HG02588 (cell line): Measurements from ENCODE around the gene RSKR.
"Not testable (repeated sequence)": the region's sequence is repeated elsewhere in the genome, so short reads cannot be mapped to it uniquely, and the experiment has no call there.

ENCODE experiments used
- ATAC-seq: cut with Tn5 transposase; IDR thresholded peaks from one replicate; pipeline ENCODE4 v1.9.1; 2021; ENCODE audit warnings: mild to moderate bottlenecking, moderate library complexity; ENCODE audit not compliant: unreplicated experiment

The RSKR gene

DNA sequence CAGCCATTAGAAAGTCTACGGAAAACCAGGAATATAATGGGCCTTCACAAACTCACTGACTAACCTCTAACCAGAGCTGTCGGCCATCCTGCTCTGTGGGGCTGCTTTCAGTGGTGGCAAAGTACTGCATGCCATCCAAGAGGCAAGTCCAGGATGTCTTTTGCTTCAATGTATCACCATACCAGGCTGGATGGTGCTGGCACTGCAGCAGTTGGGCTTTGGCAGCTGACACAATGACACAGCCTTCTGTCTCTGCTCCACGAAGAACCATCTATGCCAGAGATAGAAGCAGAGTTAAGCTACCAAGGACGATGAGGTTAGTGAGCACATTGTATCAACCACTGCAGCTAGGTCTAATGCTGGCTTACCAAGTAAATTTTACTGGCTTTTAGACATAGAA, 9.7 kb upstream of the RSKR start:
- ATAC-seq: no peak

DNA sequence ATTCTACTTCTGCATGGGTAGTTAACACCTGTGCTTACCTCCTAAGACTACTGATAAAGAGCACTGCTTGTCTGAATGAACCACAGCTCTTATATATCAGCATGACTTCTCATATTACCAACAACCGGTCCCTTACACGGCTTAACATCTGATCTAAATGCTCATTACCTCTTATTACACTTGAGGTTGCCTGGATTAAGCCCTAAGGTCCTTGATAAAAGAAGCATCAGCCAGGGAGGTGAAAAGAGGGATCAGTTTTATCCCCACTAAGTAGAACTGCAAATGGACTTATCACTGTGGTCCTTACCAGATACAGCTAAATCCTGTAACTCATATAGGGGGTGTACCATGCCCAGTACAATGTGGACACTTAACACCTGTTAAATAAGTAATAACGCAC, 8.2 kb upstream of the RSKR start:
- ATAC-seq: no peak

DNA sequence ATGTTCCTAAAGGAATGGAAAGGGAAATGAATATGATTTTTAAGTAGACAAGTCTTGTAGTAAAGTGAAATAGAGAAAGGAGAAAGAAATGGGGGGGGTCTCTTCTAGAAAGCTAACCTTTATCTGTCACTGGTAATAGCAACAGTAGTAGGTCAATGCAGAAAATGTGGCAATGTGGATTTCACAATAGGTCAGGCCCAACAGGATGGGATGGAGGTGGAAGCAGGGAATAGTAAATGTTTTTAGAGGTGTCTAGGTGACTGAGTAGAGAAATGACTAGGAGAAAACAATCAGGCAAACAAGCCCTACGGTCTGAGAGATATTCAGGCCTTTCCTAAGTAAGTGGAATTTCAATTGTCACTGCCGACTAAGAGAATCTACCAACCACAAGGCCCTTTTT, 6.0 kb upstream of the RSKR start:
- ATAC-seq: no peak

DNA sequence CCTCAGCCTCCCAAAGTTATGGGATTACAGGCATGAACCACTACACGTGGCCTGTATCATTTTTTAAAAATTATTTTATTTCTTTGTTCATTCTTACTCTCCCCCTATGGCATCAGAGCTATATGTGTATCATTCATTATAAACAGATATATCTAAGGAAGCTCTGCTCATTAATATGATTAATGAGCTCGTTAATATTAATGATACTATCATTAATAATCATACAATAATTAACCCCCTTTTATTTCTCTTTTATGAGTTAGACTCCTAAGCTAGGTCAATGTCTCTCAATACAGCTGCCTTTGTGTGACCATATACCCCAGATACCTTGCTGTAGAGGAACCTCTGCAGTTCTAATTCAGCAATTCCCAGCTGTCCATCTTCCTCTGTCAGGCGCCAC, 4.5 kb upstream of the RSKR start:
- ATAC-seq: no peak

DNA sequence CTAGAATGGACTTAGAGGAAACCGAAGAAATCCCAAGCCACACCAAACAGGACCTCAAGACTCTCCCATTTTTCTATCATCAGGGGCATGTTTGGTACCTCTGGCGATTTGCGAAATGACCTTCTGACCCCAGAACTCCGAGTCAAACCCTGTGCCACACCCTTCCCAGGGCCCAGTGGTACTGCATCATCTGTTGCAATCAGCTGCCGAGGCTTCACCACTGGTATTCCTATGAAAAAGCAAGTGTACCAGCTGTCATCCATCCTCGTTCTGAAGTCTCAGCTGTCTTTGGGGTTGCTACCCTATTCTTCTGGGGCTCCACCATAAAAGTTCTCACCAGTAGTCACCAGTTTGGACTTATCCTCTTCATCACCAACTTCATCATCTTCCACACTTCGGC, 2.3 kb upstream of the RSKR start:
- no peak for ATAC-seq

DNA sequence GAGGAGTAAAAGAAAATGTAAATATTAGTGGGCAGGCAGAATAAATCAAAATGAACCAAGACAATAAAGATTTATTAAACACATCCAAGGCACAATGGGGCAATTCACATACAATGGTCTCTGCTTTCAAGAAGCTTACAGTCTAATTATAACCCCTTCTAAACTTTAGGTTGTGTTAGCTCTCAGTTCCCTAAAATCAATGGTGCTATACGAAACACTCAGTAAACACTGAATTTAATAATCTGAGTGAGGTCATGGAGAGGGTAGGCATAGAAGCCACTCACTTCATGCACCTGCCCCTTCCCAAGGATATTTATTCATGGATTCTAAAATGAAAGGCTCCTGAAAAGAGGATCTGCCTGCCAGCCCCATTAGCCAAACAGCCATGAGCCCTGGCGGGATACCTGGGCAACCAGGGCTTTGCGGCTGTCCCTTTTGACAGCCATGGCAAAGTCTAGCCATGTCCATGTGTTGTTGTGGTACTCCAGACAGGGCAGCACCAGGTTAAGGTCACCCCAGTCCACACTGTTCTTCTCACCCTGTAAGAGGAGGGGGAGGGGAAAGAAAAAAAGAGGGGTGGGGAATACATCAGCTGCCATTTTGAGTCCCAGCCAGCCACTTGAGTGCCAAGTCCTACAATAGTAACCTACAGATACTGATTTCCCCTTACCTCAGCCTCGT, 1.4 kb upstream of the RSKR start:
- no peak for ATAC-seq

DNA sequence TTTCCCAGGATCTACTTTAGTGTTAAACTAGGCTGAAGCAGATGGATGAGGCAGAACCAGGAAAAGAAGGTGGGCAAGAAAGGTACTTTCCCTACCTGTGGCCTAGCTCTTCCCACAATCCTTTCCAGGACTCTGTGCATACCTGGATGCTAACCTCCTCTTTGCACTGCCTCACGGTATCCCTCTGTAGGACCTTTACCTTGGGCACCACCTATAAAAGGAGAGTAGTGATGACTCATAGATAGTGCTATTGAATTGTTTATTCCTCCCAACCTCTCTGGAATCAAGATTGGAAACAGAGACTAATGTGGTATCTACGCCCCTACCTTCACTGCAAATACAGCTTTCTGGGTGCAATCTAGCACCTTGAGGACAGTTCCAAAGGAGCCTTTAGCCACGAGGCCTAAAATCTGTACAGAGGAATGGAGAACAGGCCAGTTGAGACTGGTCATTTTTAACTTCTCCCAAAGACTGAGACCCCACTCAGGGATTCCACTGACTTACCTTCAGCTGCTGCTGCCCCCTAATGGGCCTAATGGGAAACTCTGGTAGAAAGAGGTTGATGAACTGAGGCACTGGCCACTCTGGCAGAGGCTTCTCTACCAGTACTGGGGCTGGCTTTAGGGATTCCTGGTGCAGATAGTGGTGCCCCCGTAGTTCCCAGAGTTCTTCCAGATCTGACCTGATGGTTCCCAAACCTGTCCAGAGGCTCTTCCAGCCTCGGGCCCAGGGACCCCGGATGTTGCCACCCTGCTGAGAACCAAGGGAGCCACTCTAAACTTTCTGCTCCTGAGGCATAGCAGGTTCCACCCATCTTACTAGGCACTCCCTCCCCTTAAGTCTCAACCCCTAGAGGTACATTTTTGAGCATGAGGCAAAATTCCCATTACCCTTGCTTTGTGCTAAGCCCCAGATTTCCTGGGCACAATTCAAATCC, 781 bp downstream of the RSKR start:
- ATAC-seq: no peak

DNA sequence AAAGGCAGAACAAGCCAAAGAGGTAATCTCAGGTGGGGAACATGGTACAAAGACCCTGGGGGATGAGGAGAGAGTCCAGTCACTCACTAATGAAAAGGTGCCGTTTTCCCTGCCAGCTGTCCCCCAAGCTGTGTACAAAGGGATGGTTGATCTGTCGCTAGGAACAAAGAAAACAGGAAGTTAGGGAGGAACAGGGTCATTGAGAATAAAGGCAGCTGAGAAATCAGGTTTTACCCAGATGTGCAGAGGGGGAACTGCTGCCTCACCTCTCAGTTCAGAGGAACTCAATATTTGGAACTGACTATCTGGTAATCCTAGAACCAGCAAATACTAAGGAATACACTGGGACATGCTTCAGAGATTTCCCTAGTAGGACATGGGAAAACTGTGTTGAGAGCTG, 1.5 kb downstream of the RSKR start:
- ATAC-seq: no peak

DNA sequence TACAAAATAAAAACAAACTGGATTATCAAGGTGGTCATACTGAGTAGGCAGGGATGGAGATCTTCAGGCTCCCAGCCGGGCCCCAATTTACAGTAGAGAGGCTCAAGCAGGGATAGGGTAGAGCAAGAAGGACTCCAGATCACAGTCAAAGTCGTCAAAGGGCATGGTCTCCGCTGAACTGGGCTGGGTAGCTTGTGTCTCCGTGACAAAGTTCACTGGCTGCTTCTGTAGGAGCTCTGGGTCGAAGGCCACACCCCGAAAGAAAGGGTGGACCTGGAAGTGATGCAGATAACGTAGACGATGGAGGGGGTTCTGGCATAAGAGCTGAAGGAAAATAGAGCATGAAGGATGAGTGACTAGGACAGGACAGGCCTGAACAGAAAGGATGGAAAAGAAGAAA, 3.6 kb downstream of the RSKR start:
- no peak for ATAC-seq

DNA sequence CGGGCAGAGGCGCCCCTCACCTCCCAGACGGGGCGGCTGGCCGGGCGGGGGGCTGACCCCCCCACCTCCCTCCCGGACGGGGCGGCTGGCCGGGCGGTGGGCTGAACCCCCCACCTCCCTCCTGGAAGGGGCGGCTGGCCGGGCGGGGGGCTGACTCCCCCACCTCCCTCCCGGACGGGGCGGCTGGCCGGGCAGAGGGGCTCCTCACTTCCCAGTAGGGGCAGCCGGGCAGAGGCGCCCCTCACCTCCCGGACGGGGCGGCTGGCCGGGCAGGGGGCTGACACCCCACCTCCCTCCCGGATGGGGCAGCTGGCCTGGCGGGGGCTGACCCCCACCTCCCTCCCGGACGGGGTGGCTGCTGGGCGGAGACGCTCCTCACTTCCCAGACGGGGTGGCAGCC, 10.0 kb downstream of the RSKR start:
- ATAC-seq: not testable (repeated sequence)

DNA sequence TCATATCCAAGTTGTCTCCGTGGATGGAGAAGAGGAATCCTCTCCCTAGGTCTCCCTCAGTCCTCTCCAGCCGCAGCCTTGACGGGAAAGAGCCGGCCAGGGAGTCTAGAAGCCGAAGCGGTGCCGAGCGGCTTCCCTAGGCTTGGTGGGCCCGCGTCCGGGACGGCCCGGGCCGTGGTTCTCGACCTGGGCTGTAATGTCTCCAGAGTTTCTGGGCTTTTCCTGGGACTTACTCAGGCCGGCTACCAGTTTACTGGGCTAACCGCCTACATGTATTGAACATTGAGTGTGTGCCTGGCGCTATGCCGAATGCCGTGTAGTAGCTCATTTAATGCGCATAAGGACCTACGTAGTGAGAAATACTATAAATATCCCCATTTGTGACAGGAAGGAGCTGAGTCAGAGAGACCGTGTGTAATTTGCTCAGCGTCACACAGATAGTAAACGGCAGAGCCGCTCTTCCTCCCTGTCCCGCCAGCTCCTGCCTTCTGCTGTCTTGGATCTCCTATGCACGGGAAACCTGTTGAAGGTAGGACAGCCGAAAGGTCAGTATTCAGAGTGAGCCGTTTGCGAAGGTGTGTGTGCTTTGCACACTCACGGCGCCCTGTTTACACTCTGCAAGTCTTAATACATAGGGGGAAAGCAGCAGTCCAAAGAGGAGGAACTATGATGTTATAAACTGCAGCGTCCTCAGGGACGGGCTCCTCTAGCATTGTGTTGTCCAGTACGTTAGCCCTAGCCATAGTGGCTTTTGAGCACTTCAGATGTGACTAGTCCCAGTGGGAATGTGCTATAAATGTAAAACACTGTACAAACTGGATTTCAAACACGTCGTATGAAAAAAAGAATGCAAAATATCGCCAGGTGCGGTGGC, 14.4 kb downstream of the RSKR start:
- ATAC-seq: peak; percentile 49

DNA sequence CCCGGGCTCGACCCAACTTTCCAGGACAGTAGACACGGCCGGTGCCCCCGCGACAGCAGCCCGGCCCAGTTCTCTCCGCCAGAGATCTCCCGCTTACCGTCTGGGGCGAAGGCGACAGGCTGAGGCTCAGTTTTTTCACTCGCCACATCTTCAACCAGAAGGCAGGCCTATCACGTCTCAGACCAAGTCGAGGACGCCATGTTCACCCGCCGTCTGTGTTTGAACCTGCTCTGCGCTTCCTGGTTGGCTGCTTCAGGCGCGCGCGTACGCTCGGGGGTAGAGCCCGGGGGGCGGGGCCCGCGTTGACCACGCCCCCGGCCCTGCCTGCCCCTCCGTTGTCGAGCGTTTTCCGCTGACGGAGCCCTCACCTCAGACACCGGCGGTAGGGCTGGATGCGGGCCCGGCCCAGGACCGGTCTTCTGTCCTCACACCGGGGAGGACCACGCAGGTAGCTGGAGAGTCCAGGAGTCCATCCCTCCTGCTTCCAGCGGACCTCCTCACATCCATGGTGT, 15.1 kb downstream of the RSKR start, which contains the start of gene SPAG5:
TSS of gene SPAG5 (minus strand) at position 227 of the 512 bp plus-strand sequence. CDS start at position 148, 79 bp downstream.
- peak; percentile 80 for ATAC-seq

DNA sequence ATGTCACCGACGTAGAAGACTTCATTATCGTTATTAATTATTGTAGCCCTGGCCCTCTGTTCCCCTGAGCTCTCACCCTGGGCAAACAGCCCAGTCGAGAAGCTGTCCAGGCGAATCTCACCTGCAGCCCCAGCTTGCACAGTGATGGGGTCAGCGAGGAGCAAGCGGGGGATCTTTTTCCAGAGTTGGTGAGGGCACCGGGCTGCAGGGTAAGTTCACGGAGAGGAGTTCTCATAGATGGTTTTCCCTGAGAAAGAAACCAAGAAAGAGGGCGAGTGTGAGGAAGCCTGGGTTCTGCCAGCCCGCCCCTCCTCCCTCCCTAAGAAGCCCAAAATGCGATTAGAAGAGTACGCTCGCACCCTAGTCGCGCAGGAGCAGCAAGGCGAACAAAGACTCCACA, 15.6 kb downstream of the RSKR start:
- no peak for ATAC-seq

DNA sequence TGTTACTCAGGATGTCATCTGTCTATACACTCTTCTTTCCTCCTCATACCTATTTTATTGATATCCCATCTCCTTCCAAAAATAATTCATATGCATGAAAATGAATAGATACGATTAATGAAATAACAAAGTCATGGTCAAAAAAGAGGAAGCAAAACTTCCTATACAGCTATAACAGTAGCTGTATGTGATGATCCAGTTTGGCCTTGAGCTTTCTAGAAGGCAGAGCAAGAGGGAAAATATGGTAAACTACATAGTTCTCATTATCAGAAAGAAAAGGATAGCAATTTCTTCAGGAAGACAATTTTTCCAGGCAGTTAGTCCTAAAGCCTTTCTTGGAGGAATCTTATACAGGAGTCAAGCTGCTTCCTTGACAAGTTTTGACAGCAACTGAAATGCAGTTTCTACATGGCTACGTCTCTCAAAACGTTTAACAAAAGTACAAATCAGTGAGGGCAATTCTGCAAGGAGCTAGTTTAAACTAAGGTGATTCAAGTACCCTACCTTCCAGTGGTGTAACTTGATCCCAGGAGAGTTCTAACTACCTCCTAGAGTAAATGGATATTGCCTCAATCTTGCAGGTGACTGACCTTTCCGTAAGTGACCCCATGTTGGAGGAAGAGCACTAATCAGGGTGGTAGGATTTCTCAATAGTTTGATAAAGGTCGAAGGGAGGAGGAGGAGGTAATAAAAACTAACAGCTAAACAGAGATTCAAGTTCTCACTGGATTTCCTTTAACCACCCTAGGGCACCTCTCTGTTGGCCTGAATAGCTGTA, 16.2 kb downstream of the RSKR start:
- ATAC-seq: no peak

DNA sequence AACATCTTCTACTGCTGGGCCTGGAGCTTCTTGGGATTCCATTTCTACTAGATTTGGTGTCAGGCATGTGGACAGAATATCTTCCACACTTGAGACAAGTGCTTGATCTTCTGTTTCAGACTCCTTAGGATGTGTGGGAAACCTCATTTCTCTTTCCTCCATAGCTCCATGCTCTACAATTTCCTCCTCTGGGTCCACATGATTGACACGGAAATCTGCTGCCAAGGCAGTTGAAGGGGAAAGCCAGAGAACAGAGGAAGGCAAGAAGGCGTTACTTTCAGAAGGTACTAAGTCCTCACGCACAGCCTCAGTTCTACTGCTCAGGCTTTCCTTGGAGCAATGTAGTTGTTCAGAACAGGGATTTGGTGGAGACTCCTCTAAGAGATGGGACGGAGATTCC, 21.7 kb downstream of the RSKR start:
- no peak for ATAC-seq

DNA sequence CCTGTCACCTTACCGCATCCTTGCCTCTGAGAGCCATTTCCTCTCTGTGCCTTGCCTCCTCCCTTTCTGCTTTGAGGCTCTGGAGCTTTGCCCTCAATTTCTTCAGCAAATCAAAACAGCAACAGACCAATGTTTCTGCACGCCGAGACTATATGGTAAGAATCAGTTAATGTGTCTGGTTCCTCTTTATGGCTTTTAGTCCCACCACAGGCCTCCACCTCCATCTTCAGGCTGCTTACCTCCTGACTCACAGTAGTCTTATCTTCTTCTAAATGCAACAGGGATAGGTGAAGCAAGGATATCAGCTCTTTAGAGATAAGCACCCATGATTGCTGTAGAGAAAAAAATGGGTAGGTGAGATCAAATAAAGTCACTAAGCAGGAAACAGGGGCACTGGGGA, 28.1 kb downstream of the RSKR start:
- no peak for ATAC-seq

DNA sequence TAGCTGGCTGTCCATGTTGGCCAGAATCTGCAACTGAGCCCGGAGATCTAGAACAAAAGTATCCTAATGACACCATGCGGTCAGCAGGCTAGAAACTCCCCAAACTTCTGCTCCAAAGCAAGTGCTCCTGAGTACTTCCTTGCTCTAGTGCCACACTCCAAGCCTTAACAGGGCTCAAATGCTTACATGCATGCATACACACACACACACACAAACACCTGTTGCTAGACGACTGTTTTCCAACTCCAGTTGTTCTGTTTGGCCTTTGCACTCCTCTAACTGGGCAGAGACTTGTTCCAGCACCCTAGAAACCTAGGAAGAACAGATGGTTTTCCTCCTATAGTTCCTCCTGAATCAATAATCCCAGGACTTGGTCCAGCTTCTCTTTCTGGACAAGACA, 29.6 kb downstream of the RSKR start:
- ATAC-seq: no peak

DNA sequence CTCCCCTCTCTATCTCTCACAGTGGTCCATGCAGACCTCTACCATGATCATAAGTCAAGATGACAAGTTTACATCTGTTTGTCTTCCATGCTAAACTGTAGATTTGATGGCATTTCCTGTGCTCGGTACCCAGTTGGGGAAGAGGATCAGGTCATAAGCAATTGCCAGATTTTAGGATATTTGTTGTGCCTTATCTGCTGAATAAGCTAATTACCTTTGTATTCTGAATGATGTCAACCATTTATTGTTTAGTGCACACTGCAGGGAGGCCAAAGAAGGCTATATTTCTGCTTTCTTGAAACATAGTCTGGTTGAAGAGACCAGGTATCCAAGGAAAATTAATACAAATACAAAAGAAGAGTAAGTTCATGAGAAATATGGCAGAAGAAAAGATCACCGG, 31.5 kb downstream of the RSKR start:
- no peak for ATAC-seq

DNA sequence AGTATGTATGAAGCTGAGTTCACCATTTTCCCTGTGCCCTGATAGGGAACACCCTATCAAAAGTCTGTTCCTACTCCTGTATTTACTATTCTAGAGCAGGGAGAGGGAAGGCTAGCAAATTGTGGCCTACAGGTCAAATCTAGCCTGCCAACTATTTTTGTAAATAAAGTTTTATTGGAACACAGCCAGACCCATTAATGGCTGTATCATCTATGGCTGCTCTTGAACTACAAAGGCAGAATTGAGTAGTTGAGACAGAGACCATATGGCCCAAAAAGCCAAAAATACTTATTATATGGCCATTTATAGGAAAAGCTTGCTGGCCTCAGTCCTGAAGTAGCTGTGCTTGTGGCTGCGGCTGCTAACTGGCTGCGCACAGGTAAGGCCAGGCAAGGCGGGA, 33.0 kb downstream of the RSKR start:
- ATAC-seq: no peak

DNA sequence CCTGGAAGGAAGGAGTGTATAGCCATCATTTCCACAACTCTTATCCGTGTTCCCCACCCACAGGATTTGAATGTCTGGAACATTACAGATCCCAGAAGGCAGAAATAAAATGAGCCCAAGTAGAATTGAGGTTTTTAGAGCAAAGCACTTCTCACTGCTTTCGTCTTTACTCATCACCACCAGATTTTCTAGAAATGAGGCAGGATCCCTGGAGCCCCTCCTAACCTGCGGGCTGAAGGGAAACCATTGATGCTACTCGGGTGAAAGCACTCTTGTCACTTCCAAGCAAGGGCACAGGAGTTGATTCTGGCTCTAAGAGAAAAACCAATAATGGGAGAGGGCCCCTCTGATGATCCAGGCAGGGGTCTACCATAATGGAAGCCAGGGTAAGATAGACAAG, 34.5 kb downstream of the RSKR start:
- ATAC-seq: no peak
